A673 (cell line): Measurements from ENCODE around the gene CNDP1. TPM values are rescaled to one million over a fixed set of nuclear protein-coding genes. Genes with fewer than 3 reads are reported as not detected.

Experiments
- BruUV-seq: library from RNA; stranded (reverse); fragments of 400-500 nt; replicated peaks from 2 replicates; lab custom pipeline; 2021; lab: Mats Ljungman, UMichigan
- CTCF ChIA-PET: fragments of 300-600 bp; sonication (Branson Sonifier 250); formaldehyde crosslinking; loops from one replicate; lab custom pipeline; 2022; ENCODE audit warnings: antibody characterized with exemption; lab: Charles Lee
- POLR2A ChIA-PET: fragments of 300-600 bp; sonication (Branson Sonifier 250); formaldehyde crosslinking; loops from one replicate; lab custom pipeline; 2022; ENCODE audit warnings: antibody characterized with exemption; ENCODE audit not compliant: low non-redundant PET; lab: Charles Lee
- DNase-seq: peaks from one replicate; pipeline ENCODE4 v3.0.0-alpha.2; 2015; ENCODE audit warnings: low spot score
- H3K27ac ChIP-seq: fragments of 200-600 bp; sonication (generic); 2 replicates; pipeline ENCODE4 v1.5.1; 2016; ENCODE audit warnings: mixed run types, low read depth, mild to moderate bottlenecking, mixed read lengths, antibody characterized with exemption, low read length; ENCODE audit not compliant: poor library complexity, severe bottlenecking
- H3K27me3 ChIP-seq: fragments of 200-600 bp; sonication (generic); replicated peaks from 2 replicates; pipeline ENCODE4 v1.6.1; 2017; ENCODE audit warnings: mixed run types, low read depth, mild to moderate bottlenecking, mixed read lengths, antibody characterized with exemption, low read length; ENCODE audit not compliant: insufficient read depth, poor library complexity
- H3K36me3 ChIP-seq: fragments of 200-600 bp; sonication (generic); 2 replicates; pipeline ENCODE4 v1.6.1; 2016; ENCODE audit warnings: mixed run types, mild to moderate bottlenecking, mixed read lengths, antibody characterized with exemption, low read length; ENCODE audit not compliant: insufficient read depth, poor library complexity, severe bottlenecking
- H3K4me1 ChIP-seq: fragments of 200-600 bp; sonication (generic); 2 replicates; pipeline ENCODE4 v1.6.1; 2017; ENCODE audit warnings: mixed run types, mild to moderate bottlenecking, mixed read lengths, antibody characterized with exemption, low read length; ENCODE audit not compliant: insufficient read depth, poor library complexity, severe bottlenecking
- H3K4me3 ChIP-seq: fragments of 200-600 bp; sonication (generic); 2 replicates; pipeline ENCODE4 v1.5.1; 2016; ENCODE audit warnings: low read depth, mixed run types, mild to moderate bottlenecking, mixed read lengths, low read length; ENCODE audit not compliant: poor library complexity, severe bottlenecking
- H3K9me3 ChIP-seq: fragments of 200-600 bp; sonication (generic); 2 replicates; pipeline ENCODE4 v1.6.1; 2016; ENCODE audit warnings: mixed run types, low read depth, mild to moderate bottlenecking, mixed read lengths, antibody characterized with exemption, low read length; ENCODE audit not compliant: poor library complexity, severe bottlenecking
- EZH2 ChIP-seq: fragments of 200-600 bp; sonication (generic); IDR thresholded peaks from 2 replicates; pipeline ENCODE4 v1.6.1; 2017; ENCODE audit warnings: borderline replicate concordance, low read depth, mild to moderate bottlenecking, mixed read lengths, antibody characterized with exemption, low read length; ENCODE audit not compliant: poor library complexity, severe bottlenecking
- intact Hi-C: fragments of 100-400 bp; cut with micrococcal nuclease; formaldehyde crosslinking; loops from one replicate; pipeline ENCODE4 v1.10.0; 2022; ENCODE audit not compliant: unreplicated experiment
- total RNA-seq: library from RNA; stranded (reverse); gene quantifications from 2 replicates; pipeline ENCODE4 v1.2.3, GENCODE V29; 2021
- TF ChIP-seq, protein P1 (sequence below): fragments of 300-800, 200-600 bp; sonication (generic); conservative IDR thresholded peaks from 2 replicates; pipeline ENCODE4 v1.5.1; 2017; ENCODE audit warnings: low read depth, mild to moderate bottlenecking, antibody characterized with exemption, low read length, moderate library complexity, mixed read lengths

CNDP1 gene
- total RNA-seq, 1 experiment from 2014 or later = not detected

DNA sequence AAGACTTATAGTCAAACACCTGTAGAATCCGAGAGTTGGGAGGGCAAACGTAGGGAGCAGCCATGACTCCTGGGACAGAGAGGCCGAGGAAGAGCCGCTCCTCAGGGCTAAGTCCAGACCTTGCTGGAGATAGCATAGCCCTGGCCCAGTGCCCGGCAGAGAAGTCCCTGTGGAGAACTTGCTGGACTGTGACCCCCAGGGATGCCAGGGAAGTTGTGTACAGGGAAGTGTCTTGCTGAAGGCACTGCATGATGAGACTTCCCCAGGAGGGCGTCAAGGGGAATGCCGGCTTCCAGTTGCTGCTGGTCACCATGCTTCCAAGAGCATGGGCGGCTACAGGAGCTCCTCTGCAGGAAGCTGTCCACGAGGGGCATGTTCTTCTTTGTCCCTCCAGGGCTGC, 8.6 kb upstream of the CNDP1 start:
- Histone ChIP-seq H3K9me3 (no peaks in the 10 kb centered on the region), H3K27ac (no peak overlapping the region), H3K36me3 (no peaks in the 10 kb centered on the region), H3K4me3 (no peak overlapping the region), H3K27me3 (peaks cover 15% of the 10 kb centered on the region), H3K4me1 (peaks cover 6% of the 10 kb centered on the region)
- intact Hi-C loops = no loop called here
- CTCF ChIA-PET = no interaction called here
- TF ChIP-seq, protein P1, sequence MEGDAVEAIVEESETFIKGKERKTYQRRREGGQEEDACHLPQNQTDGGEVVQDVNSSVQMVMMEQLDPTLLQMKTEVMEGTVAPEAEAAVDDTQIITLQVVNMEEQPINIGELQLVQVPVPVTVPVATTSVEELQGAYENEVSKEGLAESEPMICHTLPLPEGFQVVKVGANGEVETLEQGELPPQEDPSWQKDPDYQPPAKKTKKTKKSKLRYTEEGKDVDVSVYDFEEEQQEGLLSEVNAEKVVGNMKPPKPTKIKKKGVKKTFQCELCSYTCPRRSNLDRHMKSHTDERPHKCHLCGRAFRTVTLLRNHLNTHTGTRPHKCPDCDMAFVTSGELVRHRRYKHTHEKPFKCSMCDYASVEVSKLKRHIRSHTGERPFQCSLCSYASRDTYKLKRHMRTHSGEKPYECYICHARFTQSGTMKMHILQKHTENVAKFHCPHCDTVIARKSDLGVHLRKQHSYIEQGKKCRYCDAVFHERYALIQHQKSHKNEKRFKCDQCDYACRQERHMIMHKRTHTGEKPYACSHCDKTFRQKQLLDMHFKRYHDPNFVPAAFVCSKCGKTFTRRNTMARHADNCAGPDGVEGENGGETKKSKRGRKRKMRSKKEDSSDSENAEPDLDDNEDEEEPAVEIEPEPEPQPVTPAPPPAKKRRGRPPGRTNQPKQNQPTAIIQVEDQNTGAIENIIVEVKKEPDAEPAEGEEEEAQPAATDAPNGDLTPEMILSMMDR = no peak
- no peak for TF ChIP-seq EZH2
- BruUV-seq = no TSS peak
- POLR2A ChIA-PET = no interaction called here
- DNase-seq = no peak

DNA sequence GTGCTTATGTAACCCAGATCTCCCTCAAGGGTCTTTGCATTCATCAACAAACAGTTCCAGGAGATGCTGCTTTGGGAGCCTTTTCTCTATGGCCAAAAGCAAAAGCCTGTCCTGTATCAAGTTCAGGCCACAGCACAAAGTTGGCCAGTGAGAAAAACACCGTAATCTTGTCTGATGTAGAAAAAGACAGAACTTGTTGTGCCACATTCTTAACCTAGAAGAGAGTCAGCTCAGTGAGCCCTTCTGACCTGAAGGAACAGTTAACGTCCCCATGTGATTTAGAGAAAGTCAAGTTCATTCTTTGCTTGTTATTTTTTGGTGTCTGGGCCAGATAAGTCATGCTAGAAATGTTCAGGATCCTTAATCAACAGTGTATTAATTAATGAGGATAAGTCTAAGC, 7.8 kb upstream of the CNDP1 start:
- Histone ChIP-seq H3K9me3 (no peaks in the 10 kb centered on the region), H3K36me3 (no peaks in the 10 kb centered on the region), H3K27me3 (peaks cover 15% of the 10 kb centered on the region), H3K4me1 (peaks cover 6% of the 10 kb centered on the region), H3K27ac (no peak overlapping the region), H3K4me3 (no peak overlapping the region)
- no peak for TF ChIP-seq EZH2
- TF ChIP-seq, protein P1 = no peak
- intact Hi-C loops = no loop called here
- DNase-seq = no peak
- no TSS peak for BruUV-seq
- POLR2A ChIA-PET = no interaction called here
- CTCF ChIA-PET = no interaction called here

DNA sequence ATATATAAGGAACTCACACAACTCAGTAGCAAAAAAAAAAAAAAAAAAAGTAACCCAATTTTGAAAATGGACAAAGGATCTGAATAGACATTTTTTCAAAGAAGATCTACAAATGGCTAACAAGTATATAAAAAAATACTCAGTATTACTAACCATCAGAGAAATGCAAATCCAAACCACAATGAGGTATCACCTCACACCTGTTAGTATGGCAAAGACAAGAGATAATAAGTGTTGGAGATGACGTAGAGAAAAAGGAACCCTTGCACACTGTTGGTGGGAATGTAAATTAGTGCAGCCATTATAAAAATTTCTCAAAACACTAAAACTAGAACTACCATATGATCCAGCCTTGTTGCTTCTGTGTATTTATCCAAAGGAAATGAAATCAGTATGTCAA, 5.8 kb upstream of the CNDP1 start:
- Histone ChIP-seq H3K4me3 (no peak overlapping the region), H3K4me1 (peaks cover 6% of the 10 kb centered on the region), H3K27ac (no peak overlapping the region), H3K27me3 (peaks cover 15% of the 10 kb centered on the region), H3K36me3 (no peaks in the 10 kb centered on the region), H3K9me3 (no peaks in the 10 kb centered on the region)
- intact Hi-C loops = no loop called here
- no TSS peak for BruUV-seq
- CTCF ChIA-PET = no interaction called here
- POLR2A ChIA-PET = no interaction called here
- TF ChIP-seq, protein P1 = no peak
- TF ChIP-seq EZH2 = no peak
- no peak for DNase-seq
